OCI-LY7 (cell line): ENCODE measurements around the gene BSG. TPM values are rescaled to one million over a fixed set of nuclear protein-coding genes. Genes with fewer than 3 reads are reported as not detected.

Source experiments
- BruUV-seq: library from RNA; stranded (reverse); fragments of 400-500 nt; replicated peaks from 2 replicates; lab custom pipeline; 2021; lab: Mats Ljungman, UMichigan
- CTCF ChIA-PET: fragments of 300-600 bp; sonication (Branson Sonifier 250); formaldehyde crosslinking; loops from one replicate; lab custom pipeline; 2022; ENCODE audit warnings: antibody characterized with exemption; ENCODE audit not compliant: unreplicated experiment; lab: Charles Lee
- POLR2A ChIA-PET: fragments of 300-600 bp; sonication (Branson Sonifier 250); formaldehyde crosslinking; loops from one replicate; lab custom pipeline; 2022; ENCODE audit warnings: antibody characterized with exemption; lab: Charles Lee
- DNase-seq: peaks from one replicate; pipeline ENCODE4 v3.0.0-alpha.2; 2015; ENCODE audit warnings: low spot score
- H2AFZ ChIP-seq: fragments of 200-600 bp; sonication (generic), shearing (Covaris generic); 2 replicates; pipeline ENCODE4 v1.6.1; 2014; ENCODE audit warnings: mild to moderate bottlenecking, antibody characterized with exemption, low read length, moderate library complexity
- H3K27ac ChIP-seq: fragments of 200-600 bp; sonication (generic); 2 replicates; pipeline ENCODE4 v1.5.1; 2014; ENCODE audit warnings: mixed run types, low read depth, mild to moderate bottlenecking, moderate library complexity, low read length, inconsistent platforms; ENCODE audit not compliant: poor library complexity, severe bottlenecking
- H3K36me3 ChIP-seq: fragments of 200-600 bp; sonication (generic); 2 replicates; pipeline ENCODE4 v1.6.1; 2014; ENCODE audit warnings: mild to moderate bottlenecking, antibody characterized with exemption, low read length, moderate library complexity, mixed read lengths; ENCODE audit not compliant: insufficient read depth
- H3K4me1 ChIP-seq: fragments of 200-600 bp; sonication (generic); 2 replicates; pipeline ENCODE4 v1.5.1; 2014; ENCODE audit warnings: mild to moderate bottlenecking, low read length; ENCODE audit not compliant: insufficient read depth, poor library complexity, severe bottlenecking
- H3K4me2 ChIP-seq: fragments of 200-600 bp; sonication (generic); 2 replicates; pipeline ENCODE4 v1.6.1; 2014; ENCODE audit warnings: mild to moderate bottlenecking, low read length
- H3K4me3 ChIP-seq: fragments of 200-600 bp; sonication (generic); 2 replicates; pipeline ENCODE4 v1.5.1; 2014; ENCODE audit warnings: mild to moderate bottlenecking, low read depth, low read length; ENCODE audit not compliant: poor library complexity, severe bottlenecking
- H3K79me2 ChIP-seq: fragments of 200-600 bp; sonication (generic); 2 replicates; pipeline ENCODE4 v1.6.1; 2016; ENCODE audit warnings: low read depth, mild to moderate bottlenecking, low read length, moderate library complexity, mixed read lengths; ENCODE audit not compliant: insufficient read depth
- H3K9me2 ChIP-seq: fragments of 200-600 bp; sonication (generic); 2 replicates; pipeline ENCODE4 v1.6.1; 2016; ENCODE audit warnings: mild to moderate bottlenecking, low read length, mixed read lengths; ENCODE audit not compliant: insufficient read depth
- H3K9me3 ChIP-seq: fragments of 200-600 bp; sonication (generic); 2 replicates; pipeline ENCODE4 v1.6.1; 2014; ENCODE audit warnings: mild to moderate bottlenecking, mixed run types, low read length, mixed read lengths
- H4K20me1 ChIP-seq: fragments of 200-600 bp; sonication (generic); 2 replicates; pipeline ENCODE4 v1.6.1; 2014; ENCODE audit warnings: mild to moderate bottlenecking, antibody characterized with exemption, low read length, moderate library complexity, mixed read lengths; ENCODE audit not compliant: insufficient read depth
- CTCF ChIP-seq: fragments of 200-600 bp; sonication (generic); conservative IDR thresholded peaks from 2 replicates; pipeline ENCODE4 v1.5.1; 2014; ENCODE audit warnings: mild to moderate bottlenecking, antibody characterized with exemption, low read length, moderate library complexity, mixed read lengths
- EZH2phosphoT487 ChIP-seq: fragments of 200-600 bp; sonication (generic); IDR thresholded peaks from 2 replicates; pipeline ENCODE4 v1.6.1; 2018; ENCODE audit warnings: low read depth, borderline replicate concordance, mild to moderate bottlenecking, mixed run types, antibody characterized with exemption, low read length, moderate library complexity, mixed read lengths
- intact Hi-C: fragments of 100-400 bp; cut with micrococcal nuclease; formaldehyde crosslinking; loops from one replicate; pipeline ENCODE4 v1.10.0; 2022; ENCODE audit not compliant: unreplicated experiment
- total RNA-seq, 2 experiments: library from RNA; depleted of rRNA in 1 of 2; stranded (reverse); fragments of >200 nt in 1 of 2; shearing (Covaris generic) in 1 of 2; gene quantifications; 2 replicates each; pipeline ENCODE4 v1.2.3, GENCODE V29; 2014 to 2022

Gene BSG
- total RNA-seq, 2 experiments from 2014 or later = 180 to 197 TPM

- Histone ChIP-seq H4K20me1 (no peaks in the 10 kb centered on the region), H3K9me2 (no peaks in the 10 kb centered on the region), H3K4me3 (no peak overlapping the region), H3K4me1 (peaks cover 11% of the 10 kb centered on the region), H3K36me3 (peaks cover 45% of the 10 kb centered on the region), H2AFZ (no peak overlapping the region), H3K4me2 (no peak overlapping the region), H3K79me2 (no peaks in the 10 kb centered on the region), H3K27ac (no peak overlapping the region), H3K9me3 (no peaks in the 10 kb centered on the region)
- POLR2A ChIA-PET = no interaction called here
- CTCF ChIA-PET = no interaction called here
- TF ChIP-seq EZH2phosphoT487 (no peak), CTCF (no peak)
- intact Hi-C loops = no loop called here
- no peak for DNase-seq
- BruUV-seq = no TSS peak
Observed at GRCh38 chr19:615619-616018, 43.2 kb downstream of the BSG start.

GRCh38 chr19:616062-616700 lies 43.8 kb downstream of the BSG start:
- H3K4me3 ChIP-seq = no peak overlapping the region
- H3K4me1 ChIP-seq = peaks cover 5% of the 10 kb centered on the region
- H3K4me2 ChIP-seq = no peak overlapping the region
- H3K36me3 ChIP-seq = peaks cover 45% of the 10 kb centered on the region
- no peak overlapping the region for H3K27ac ChIP-seq
- no peak overlapping the region for H2AFZ ChIP-seq
- TF ChIP-seq CTCF = no peak
- no peaks in the 10 kb centered on the region for H3K9me3 ChIP-seq
- DNase-seq = no peak
- POLR2A ChIA-PET = no interaction called here
- no peaks in the 10 kb centered on the region for H3K79me2 ChIP-seq
- intact Hi-C loops = no loop called here
- BruUV-seq = no TSS peak
- CTCF ChIA-PET = no interaction called here
- H4K20me1 ChIP-seq = no peaks in the 10 kb centered on the region
- H3K9me2 ChIP-seq = no peaks in the 10 kb centered on the region

- Histone ChIP-seq H3K36me3 (peaks cover 51% of the 10 kb centered on the region), H3K4me2 (no peak overlapping the region), H3K4me1 (no peaks in the 10 kb centered on the region), H4K20me1 (no peaks in the 10 kb centered on the region), H3K9me3 (no peaks in the 10 kb centered on the region), H3K79me2 (no peaks in the 10 kb centered on the region), H3K27ac (no peak overlapping the region), H2AFZ (no peak overlapping the region), H3K4me3 (no peak overlapping the region), H3K9me2 (no peaks in the 10 kb centered on the region)
- POLR2A ChIA-PET = no interaction called here
- no peak for TF ChIP-seq EZH2phosphoT487
- no peak for TF ChIP-seq CTCF
- no TSS peak for BruUV-seq
- no peak for DNase-seq
- CTCF ChIA-PET = no interaction called here
- intact Hi-C loops = no loop called here
Observed at GRCh38 chr19:616747-617526, 44.5 kb downstream of the BSG start.
